ENCODE results near the gene CREB3L2.

CREB3L2 gene

GRCh38 chr7:137903382-137904169, 98.3 kb downstream of the CREB3L2 start:
- peak; percentile 90 for FAIRE-seq
- TF ChIP-seq POLR2A (IDR thresholded peaks at IDR 0.05; ENCODE audit: low read depth, low read length) (no peak), POLR2AphosphoS5 (IDR thresholded peaks at IDR 0.05; ENCODE audit: low read depth, low read length) (no peak), TAF1 (IDR thresholded peaks at IDR 0.05; ENCODE audit: borderline replicate concordance, low read depth, low read length) (no peak)
- peak; percentile 44 for DNase-seq (ENCODE audit: insufficient read length)

- FAIRE-seq (no peak), DNase-seq (ENCODE audit: insufficient read length) (no peak)
- TF ChIP-seq POLR2A (IDR thresholded peaks at IDR 0.05; ENCODE audit: low read depth, low read length) (no peak), TAF1 (IDR thresholded peaks at IDR 0.05; ENCODE audit: borderline replicate concordance, low read depth, low read length) (no peak), POLR2AphosphoS5 (IDR thresholded peaks at IDR 0.05; ENCODE audit: low read depth, low read length) (no peak)
Measured at GRCh38 chr7:137900137-137900536, 101.7 kb downstream of the CREB3L2 start.

- TF ChIP-seq TAF1 (IDR thresholded peaks at IDR 0.05; ENCODE audit: borderline replicate concordance, low read depth, low read length) (no peak), POLR2AphosphoS5 (IDR thresholded peaks at IDR 0.05; ENCODE audit: low read depth, low read length) (no peak), POLR2A (IDR thresholded peaks at IDR 0.05; ENCODE audit: low read depth, low read length) (no peak)
- DNase-seq (ENCODE audit: insufficient read length): peak; percentile 49
- FAIRE-seq: peak; percentile 90
Measured at GRCh38 chr7:137898839-137899721, 102.8 kb downstream of the CREB3L2 start.

DNA sequence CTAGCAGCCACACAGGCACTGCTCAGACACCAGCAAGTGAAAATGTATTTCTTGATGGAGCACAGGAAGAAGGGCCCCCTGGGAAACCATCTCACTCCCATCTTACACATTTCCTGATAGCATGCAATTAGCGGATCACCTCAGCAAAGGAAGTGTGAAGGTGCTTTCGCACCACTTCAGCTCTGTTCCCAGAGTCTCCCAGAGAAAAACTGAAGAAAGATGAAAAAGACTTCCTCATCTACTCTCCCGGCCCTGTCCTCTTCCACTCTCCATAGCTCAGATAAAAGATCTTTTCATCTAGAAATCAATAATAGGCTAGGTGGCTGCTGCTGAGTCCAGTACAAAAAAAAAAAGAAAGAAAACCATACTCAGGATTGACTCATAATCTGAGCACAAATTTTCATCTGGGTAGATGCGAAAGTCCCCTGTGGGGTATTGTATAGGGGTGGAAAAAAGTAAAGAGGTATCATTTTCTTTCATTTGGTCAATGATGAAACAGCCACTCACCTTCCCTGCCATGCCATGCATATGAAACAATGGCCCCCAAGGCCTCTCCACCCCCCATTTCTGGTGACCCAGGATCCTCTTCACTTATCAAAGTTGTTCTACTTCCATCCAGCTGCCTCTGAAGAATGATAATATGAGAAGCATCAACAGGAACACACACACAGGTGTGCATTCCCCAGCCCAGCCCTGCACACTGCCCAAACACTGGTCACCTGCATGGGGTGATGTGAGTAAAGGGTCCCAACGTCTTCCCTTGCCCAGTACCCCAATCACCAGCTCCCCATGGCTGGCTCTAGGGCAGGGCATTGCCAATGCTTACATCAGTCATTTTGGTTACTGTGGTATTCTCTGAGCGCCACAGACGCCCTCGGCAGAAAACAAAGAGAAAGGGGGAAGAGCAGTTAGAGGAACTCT, 106.3 kb downstream of the CREB3L2 start:
- TF ChIP-seq TAF1 (IDR thresholded peaks at IDR 0.05; ENCODE audit: borderline replicate concordance, low read depth, low read length) (no peak), POLR2A (IDR thresholded peaks at IDR 0.05; ENCODE audit: low read depth, low read length) (no peak), POLR2AphosphoS5 (IDR thresholded peaks at IDR 0.05; ENCODE audit: low read depth, low read length) (no peak)
- FAIRE-seq (peak; percentile 40), DNase-seq (ENCODE audit: insufficient read length) (no peak)

- TF ChIP-seq POLR2AphosphoS5 (IDR thresholded peaks at IDR 0.05; ENCODE audit: low read depth, low read length): no peak
- no peak for TF ChIP-seq POLR2A (IDR thresholded peaks at IDR 0.05; ENCODE audit: low read depth, low read length)
- TF ChIP-seq TAF1 (IDR thresholded peaks at IDR 0.05; ENCODE audit: borderline replicate concordance, low read depth, low read length): no peak
- no peak for DNase-seq (ENCODE audit: insufficient read length)
- FAIRE-seq: no peak
Measured at GRCh38 chr7:137893143-137893742, 108.6 kb downstream of the CREB3L2 start.

DNA sequence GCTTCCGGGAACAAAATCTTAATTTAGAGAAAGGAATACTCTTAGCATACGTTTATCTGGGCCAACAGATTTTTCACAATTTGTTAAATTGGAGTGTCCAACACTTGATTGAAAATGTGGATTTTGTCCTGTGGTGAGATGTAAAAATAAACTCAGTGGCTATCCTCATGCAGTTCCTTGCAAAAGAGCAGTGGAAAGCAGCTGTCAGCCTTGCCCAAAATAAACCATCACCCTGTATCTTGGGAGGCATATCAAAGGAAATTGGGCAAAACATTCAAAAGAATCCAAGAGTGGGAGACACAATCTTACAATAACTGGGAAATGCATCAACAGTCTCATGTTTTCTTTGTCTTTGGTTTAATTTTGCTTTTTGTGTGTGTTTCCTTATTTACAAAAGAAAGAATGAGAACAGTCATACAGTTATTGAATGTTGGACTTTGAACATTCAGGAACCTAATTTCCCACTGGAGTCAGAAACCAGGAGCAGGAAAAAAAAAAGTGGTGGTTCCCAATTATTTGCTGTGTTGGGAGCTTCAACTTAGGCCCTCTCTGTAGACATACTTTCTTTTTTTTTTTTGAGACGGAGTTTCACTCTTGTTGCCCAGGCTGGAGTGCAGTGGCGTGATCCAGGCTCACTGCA, 110.8 kb downstream of the CREB3L2 start:
- DNase-seq (ENCODE audit: insufficient read length) (no peak), FAIRE-seq (no peak)
- TF ChIP-seq TAF1 (IDR thresholded peaks at IDR 0.05; ENCODE audit: borderline replicate concordance, low read depth, low read length) (no peak), POLR2AphosphoS5 (IDR thresholded peaks at IDR 0.05; ENCODE audit: low read depth, low read length) (no peak), POLR2A (IDR thresholded peaks at IDR 0.05; ENCODE audit: low read depth, low read length) (no peak)

- no peak for FAIRE-seq
- DNase-seq (ENCODE audit: insufficient read length): no peak
- no peak for TF ChIP-seq TAF1 (IDR thresholded peaks at IDR 0.05; ENCODE audit: borderline replicate concordance, low read depth, low read length)
- TF ChIP-seq POLR2AphosphoS5 (IDR thresholded peaks at IDR 0.05; ENCODE audit: low read depth, low read length): no peak
- TF ChIP-seq POLR2A (IDR thresholded peaks at IDR 0.05; ENCODE audit: low read depth, low read length): no peak
Measured at GRCh38 chr7:137890449-137890921, 111.4 kb downstream of the CREB3L2 start.

DNA sequence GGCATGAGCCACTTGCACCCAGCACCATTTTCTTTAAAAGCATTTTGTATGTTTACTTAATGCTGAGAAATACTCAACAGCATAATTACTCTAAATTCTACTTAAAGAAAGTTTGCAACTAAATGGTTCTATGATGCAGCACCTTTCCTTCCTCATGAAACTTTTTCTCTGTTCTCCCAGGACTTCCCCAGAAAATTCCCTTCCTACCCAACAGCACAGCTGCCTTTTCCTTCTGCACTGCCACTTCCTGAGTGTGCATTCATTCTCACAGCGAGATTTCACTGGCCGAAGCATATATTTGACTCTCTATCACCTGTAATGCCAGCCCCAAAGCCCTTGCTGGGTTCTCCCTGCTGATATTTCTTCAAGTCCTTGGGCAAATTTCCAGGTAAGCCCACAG, 113.6 kb downstream of the CREB3L2 start:
- DNase-seq (ENCODE audit: insufficient read length) (no peak), FAIRE-seq (no peak)
- TF ChIP-seq POLR2A (IDR thresholded peaks at IDR 0.05; ENCODE audit: low read depth, low read length): no peak
- no peak for TF ChIP-seq POLR2AphosphoS5 (IDR thresholded peaks at IDR 0.05; ENCODE audit: low read depth, low read length)
- TF ChIP-seq TAF1 (IDR thresholded peaks at IDR 0.05; ENCODE audit: borderline replicate concordance, low read depth, low read length): no peak

DNA sequence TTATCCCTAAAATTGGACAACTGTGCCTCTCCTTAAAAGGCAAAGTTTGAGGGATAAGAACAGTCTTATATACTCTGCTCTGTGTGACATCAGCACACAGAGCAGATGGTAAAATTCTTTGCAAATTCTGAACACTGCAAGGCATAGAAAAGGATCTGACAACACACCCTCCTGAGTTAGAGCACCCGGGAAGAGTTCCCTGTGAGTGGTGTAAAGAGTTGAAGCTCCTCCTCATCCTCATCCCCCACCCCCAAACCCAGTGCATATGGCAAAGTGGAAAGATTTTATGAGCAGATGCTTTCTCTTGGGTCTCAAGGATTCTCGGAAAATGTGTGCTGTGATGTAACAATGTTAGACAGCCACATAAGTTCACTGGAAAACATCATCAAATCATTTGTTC, 115.1 kb downstream of the CREB3L2 start:
- no peak for TF ChIP-seq POLR2AphosphoS5 (IDR thresholded peaks at IDR 0.05; ENCODE audit: low read depth, low read length)
- TF ChIP-seq POLR2A (IDR thresholded peaks at IDR 0.05; ENCODE audit: low read depth, low read length): no peak
- FAIRE-seq (no peak), DNase-seq (ENCODE audit: insufficient read length) (no peak)

DNA sequence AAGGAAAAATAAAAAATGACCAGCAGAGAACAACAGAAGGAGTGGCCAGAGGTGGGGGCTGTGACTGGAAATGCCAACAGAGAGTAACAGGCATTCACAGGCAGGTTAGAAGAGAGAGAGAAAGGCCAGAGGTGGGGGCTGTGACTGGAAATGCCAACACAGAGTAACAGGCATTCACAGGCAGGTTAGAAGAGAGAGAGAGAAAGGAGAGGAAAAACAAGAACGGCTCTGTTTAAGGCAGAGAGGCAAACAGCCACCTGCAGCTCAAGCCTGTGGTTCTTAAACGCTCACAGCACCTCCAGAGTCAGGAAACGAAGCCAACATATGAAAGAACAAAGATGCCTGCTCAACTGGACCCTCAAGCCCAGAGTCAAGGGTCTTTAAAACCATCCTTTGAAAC, 115.6 kb downstream of the CREB3L2 start:
- DNase-seq (ENCODE audit: insufficient read length) (no peak), FAIRE-seq (no peak)
- TF ChIP-seq POLR2AphosphoS5 (IDR thresholded peaks at IDR 0.05; ENCODE audit: low read depth, low read length) (no peak), TAF1 (IDR thresholded peaks at IDR 0.05; ENCODE audit: borderline replicate concordance, low read depth, low read length) (no peak), POLR2A (IDR thresholded peaks at IDR 0.05; ENCODE audit: low read depth, low read length) (no peak)

Data from GM12892 (cell line).